Progenitor cell of endocrine pancreas (in vitro differentiated cells): Measurements from ENCODE around the gene DDX28. TPM values are rescaled to one million over a fixed set of nuclear protein-coding genes. Genes with fewer than 3 reads are reported as not detected.

ENCODE experiments used
- DNase-seq: peaks from one replicate; pipeline ENCODE4 v3.0.0; 2021; ENCODE audit warnings: low spot score; ENCODE audit not compliant: unreplicated experiment
- H3K27ac Mint-ChIP-seq: 2 replicates; pipeline ENCODE4 v1.8.0; 2021; ENCODE audit warnings: mild to moderate bottlenecking, moderate library complexity, mixed read lengths
- H3K27me3 Mint-ChIP-seq: 2 replicates; pipeline ENCODE4 v1.8.0; 2021; ENCODE audit warnings: mixed read lengths
- H3K36me3 Mint-ChIP-seq: 2 replicates; pipeline ENCODE4 v1.8.0; 2022; ENCODE audit warnings: mixed read lengths; ENCODE audit not compliant: insufficient read depth
- H3K4me1 Mint-ChIP-seq: 2 replicates; pipeline ENCODE4 v1.8.0; 2021; ENCODE audit warnings: low read depth, mixed read lengths
- H3K4me3 Mint-ChIP-seq: 2 replicates; pipeline ENCODE4 v1.8.0; 2021; ENCODE audit warnings: low read depth, mild to moderate bottlenecking, moderate library complexity, mixed read lengths
- H3K9me3 Mint-ChIP-seq: 2 replicates; pipeline ENCODE4 v1.8.0; 2021; ENCODE audit warnings: low read depth, mixed read lengths
- CTCF ChIP-seq: fragments of 200-600 bp; sonication (generic); IDR thresholded peaks from one replicate; pipeline ENCODE4 v1.5.0; 2021; ENCODE audit warnings: antibody characterized with exemption, mild to moderate bottlenecking; ENCODE audit not compliant: unreplicated experiment
- total RNA-seq: library from RNA; stranded (reverse); gene quantifications from 2 replicates; pipeline ENCODE4 v1.2.1, GENCODE V29; 2021

The DDX28 gene
- total RNA-seq, 1 donor from 2014 or later = 9.5 TPM

DNA sequence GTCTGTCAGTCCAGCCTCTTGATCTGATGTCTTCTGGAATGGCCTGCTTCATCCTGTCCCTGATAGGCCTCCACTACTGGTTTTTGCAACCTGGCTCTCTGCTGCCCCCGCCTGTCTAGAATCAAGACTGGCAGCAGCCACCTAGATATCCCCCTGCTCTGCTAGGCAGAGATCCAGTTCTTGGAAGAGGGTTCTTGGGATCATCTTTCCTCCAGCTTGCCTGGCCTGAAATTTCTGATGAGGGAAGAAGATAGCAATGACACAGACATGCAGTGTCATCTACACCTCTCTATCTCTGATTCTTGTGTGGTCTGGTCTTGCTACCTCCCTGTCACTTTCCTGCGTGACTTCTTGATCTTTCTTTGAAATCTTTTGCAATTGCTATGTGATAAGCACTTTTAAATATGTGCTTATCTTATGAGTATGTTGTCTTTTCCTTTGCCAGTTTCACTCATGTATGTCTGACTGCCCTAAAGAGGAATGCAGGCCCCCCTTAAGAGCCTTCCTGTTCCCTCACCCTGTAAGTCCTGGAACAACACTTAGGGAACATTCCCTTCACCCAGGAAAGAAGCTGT lies 41.8 kb upstream of the DDX28 start:
- peak; percentile 74 for TF ChIP-seq CTCF
- DNase-seq = peak; percentile 50
- Mint-ChIP-seq H3K27me3 (no peaks in the 10 kb centered on the region), H3K4me3 (no peak overlapping the region), H3K27ac (peak overlapping the region; percentile 80), H3K4me1 (no peaks in the 10 kb centered on the region), H3K36me3 (peaks cover 6% of the 10 kb centered on the region), H3K9me3 (no peaks in the 10 kb centered on the region)

DNA sequence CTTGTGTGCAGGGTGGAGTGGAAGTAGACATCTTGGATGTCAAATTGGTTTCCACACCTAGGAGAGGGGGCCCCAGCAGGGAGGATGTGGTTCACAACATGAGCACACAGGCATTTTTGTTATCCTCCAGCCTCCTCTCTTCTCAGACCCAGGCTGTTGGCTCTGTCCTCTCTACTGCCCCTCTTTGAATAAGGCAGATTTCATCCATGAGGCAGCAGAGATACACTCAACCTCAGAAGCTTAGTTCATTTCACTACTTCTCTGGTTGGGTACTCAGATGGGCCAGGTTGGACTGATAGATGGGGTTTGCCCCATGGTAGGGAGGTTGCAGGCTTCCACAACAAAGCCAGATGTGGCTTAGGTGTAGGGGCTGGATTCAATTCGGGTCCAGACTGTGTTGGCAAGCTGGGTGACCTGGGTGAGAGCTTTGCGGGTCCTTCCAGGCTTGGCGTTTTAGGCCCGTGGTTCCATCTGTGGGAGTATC lies 39.9 kb upstream of the DDX28 start:
- Mint-ChIP-seq H3K36me3 (peaks cover 6% of the 10 kb centered on the region), H3K4me3 (no peak overlapping the region), H3K27me3 (no peaks in the 10 kb centered on the region), H3K4me1 (no peaks in the 10 kb centered on the region), H3K27ac (no peak overlapping the region), H3K9me3 (no peaks in the 10 kb centered on the region)
- TF ChIP-seq CTCF = no peak
- DNase-seq = no peak

DNA sequence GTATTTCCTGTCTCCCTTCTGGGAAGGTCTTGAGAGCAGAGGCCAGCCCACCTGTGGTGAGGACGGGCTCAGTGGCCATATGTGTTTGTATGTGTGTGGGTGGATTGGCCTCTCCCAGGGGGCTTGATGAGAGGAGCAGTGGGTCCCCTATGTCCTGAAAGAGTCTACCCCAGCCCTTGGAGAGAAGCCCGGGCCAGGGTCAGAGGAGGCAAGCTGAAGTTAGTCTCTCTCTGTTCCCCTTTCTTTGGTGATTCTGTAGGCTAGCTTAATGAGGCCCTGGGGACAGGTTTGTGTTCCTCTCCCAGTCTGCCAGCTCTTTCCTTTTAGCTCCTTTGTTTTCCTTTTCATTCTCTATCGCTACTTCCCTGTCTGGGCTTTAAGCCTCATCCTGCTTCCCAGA lies 38.4 kb upstream of the DDX28 start:
- no peak for DNase-seq
- H3K36me3 Mint-ChIP-seq = peaks cover 5% of the 10 kb centered on the region
- no peak for TF ChIP-seq CTCF
- H3K27me3 Mint-ChIP-seq = no peaks in the 10 kb centered on the region
- no peak overlapping the region for H3K4me3 Mint-ChIP-seq
- no peaks in the 10 kb centered on the region for H3K9me3 Mint-ChIP-seq
- H3K4me1 Mint-ChIP-seq = no peaks in the 10 kb centered on the region
- no peak overlapping the region for H3K27ac Mint-ChIP-seq

DNA sequence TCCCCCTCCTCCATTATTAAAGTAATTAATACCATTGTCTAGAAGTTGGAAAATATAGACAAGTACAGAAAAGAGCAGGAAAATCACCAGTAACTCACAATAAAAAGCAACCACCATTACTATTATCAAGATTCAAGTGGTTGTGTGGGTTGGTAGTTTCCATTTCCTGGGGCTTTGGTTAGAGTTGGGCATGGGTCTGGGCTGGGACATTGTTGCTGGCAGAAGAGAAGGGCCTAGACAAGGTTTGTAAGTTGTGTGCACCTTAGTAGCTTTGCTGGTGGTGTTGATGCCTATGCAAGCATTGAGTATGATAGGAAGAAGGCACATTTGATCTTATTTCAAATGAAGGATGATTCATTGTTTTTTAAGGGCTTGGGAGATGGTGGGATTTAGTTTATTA lies 36.8 kb upstream of the DDX28 start:
- H3K36me3 Mint-ChIP-seq = peaks cover 7% of the 10 kb centered on the region
- no peaks in the 10 kb centered on the region for H3K27me3 Mint-ChIP-seq
- TF ChIP-seq CTCF = no peak
- no peaks in the 10 kb centered on the region for H3K4me1 Mint-ChIP-seq
- H3K4me3 Mint-ChIP-seq = no peak overlapping the region
- H3K9me3 Mint-ChIP-seq = no peaks in the 10 kb centered on the region
- no peak for DNase-seq
- no peak overlapping the region for H3K27ac Mint-ChIP-seq

DNA sequence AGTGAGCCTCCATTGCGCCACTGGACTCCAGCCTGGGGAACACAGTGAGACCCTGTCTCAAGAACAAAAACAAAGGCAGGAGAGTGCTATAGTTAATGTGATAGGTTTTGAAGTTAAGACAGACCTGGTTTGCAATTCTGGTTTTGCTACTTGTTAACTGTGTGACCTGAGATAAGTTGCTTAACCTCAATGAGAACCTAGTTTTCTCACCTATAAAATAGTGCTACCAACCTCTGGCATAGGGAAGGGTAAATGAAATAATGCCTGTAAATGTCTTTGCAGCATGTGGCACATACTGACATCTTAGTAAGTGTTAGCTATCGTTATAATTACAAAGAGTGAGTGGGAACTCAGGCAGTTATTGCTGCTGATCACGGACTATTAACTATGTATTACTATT lies 32.4 kb upstream of the DDX28 start:
- no peak overlapping the region for H3K4me3 Mint-ChIP-seq
- H3K9me3 Mint-ChIP-seq = no peaks in the 10 kb centered on the region
- no peak for DNase-seq
- no peaks in the 10 kb centered on the region for H3K4me1 Mint-ChIP-seq
- H3K27ac Mint-ChIP-seq = no peak overlapping the region
- TF ChIP-seq CTCF = no peak
- H3K36me3 Mint-ChIP-seq = peaks cover 11% of the 10 kb centered on the region
- H3K27me3 Mint-ChIP-seq = no peaks in the 10 kb centered on the region
